ENCODE results near the gene BEAN1. TPM values are rescaled to one million over a fixed set of nuclear protein-coding genes. Genes with fewer than 3 reads are reported as not detected.
A peak's percentile ranks its signal among the peaks of the same experiment; 100 is the strongest.

The BEAN1 gene
- total and polyA plus RNA-seq, 9 of the 15 experiments (the other 6 are each of a cell fraction or from before 2014, with no cell fraction given), result not detected

DNA sequence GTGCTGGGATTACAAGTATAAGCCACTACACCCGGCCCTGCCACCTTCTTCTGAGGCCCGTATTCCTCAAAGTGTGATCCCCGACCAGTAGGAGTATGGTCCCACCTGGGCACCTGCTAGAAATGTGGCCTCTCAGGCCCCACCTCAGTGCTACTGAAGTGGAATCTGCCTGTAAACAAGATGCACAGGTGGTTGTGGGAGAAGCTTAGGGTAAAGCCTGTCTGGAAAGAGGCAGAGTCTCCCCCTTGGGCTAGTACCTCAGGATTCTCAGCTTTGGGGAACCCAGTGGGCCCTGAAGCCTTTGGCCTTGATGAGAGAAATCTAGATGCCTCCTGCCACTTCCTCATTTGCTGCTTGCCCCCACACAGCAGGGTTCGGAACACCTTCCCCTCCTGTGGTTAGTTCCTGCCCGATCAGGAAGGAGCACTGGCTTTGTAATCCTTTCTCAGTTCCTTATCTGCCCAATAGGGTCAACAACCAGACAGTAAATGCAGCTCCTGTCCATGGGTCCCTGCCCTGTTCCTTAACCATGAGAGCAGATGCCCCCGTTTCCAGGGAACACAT, 97.6 kb downstream of the BEAN1 start (continued):
- TF ChIP-seq BMI1 (IDR thresholded peaks at IDR 0.05; ENCODE audit: low read length) (no peak), KHSRP (IDR thresholded peaks at IDR 0.05) (no peak), ETV1 (tag; conservative IDR thresholded peaks at IDR 0.05; ENCODE audit: low read depth) (0 out of 2 replicates have a peak, but pooled peaks have one; percentile 38), SMARCE1 (IDR thresholded peaks at IDR 0.05) (peak; percentile 83), CBFA2T2 (conservative IDR thresholded peaks at IDR 0.05) (peak; percentile 72), HNRNPK (IDR thresholded peaks at IDR 0.05; ENCODE audit: low read depth, low read length, poor library complexity, severe bottlenecking) (no peak), ZNF444 (CRISPR knock-in tag; IDR thresholded peaks at IDR 0.05) (no peak), KLF16 (IDR thresholded peaks at IDR 0.05) (peak; percentile 87), HMG20A (CRISPR knock-in tag; conservative IDR thresholded peaks at IDR 0.05) (no peak), EHMT2 (IDR thresholded peaks at IDR 0.05) (no peak), ERF (CRISPR knock-in tag; IDR thresholded peaks at IDR 0.05) (no peak), TBL1XR1 (IDR thresholded peaks at IDR 0.05; ENCODE audit: low read length in 2 of 2) (peak in 1 of 2 experiments; percentile 64; a peak in 1 of 4 replicates), NELFE (IDR thresholded peaks at IDR 0.05; ENCODE audit: insufficient read depth, insufficient read length) (no peak), NR4A1 (CRISPR knock-in tag; IDR thresholded peaks at IDR 0.05) (no peak), NR4A1 (tag; IDR thresholded peaks at IDR 0.05) (no peak), ZNF263 (CRISPR knock-in tag; IDR thresholded peaks at IDR 0.05; ENCODE audit: borderline replicate concordance) (peak; percentile 89), ZNF347 (CRISPR knock-in tag; IDR thresholded peaks at IDR 0.05; ENCODE audit: low read depth) (no peak), ELF1 (tag; IDR thresholded peaks at IDR 0.05) (peak; percentile 67; the same call in 1 of the 2 replicates), POLR2AphosphoS5 (IDR thresholded peaks at IDR 0.05; ENCODE audit: control insufficient read depth, insufficient read depth, low read depth, low read length) (peak; percentile 39; the same call in 1 of the 2 replicates), RAD21 (CRISPR knock-in tag; conservative IDR thresholded peaks at IDR 0.05 in 1 of 2, IDR thresholded peaks at IDR 0.05 in 1 of 2) (peak in 1 of 2 experiments; percentile 24; a peak in 1 of 4 replicates), EP300 (IDR thresholded peaks at IDR 0.05; ENCODE audit: low read length) (peak; percentile 54), ZNF668 (CRISPR knock-in tag; IDR thresholded peaks at IDR 0.05) (no peak), CHCHD3 (CRISPR knock-in tag; IDR thresholded peaks at IDR 0.05) (no peak), CREB1 (IDR thresholded peaks at IDR 0.05) (no peak), CREB1 (CRISPR knock-in tag; IDR thresholded peaks at IDR 0.05) (no peak)
- TF ChIP-seq, protein P1, sequence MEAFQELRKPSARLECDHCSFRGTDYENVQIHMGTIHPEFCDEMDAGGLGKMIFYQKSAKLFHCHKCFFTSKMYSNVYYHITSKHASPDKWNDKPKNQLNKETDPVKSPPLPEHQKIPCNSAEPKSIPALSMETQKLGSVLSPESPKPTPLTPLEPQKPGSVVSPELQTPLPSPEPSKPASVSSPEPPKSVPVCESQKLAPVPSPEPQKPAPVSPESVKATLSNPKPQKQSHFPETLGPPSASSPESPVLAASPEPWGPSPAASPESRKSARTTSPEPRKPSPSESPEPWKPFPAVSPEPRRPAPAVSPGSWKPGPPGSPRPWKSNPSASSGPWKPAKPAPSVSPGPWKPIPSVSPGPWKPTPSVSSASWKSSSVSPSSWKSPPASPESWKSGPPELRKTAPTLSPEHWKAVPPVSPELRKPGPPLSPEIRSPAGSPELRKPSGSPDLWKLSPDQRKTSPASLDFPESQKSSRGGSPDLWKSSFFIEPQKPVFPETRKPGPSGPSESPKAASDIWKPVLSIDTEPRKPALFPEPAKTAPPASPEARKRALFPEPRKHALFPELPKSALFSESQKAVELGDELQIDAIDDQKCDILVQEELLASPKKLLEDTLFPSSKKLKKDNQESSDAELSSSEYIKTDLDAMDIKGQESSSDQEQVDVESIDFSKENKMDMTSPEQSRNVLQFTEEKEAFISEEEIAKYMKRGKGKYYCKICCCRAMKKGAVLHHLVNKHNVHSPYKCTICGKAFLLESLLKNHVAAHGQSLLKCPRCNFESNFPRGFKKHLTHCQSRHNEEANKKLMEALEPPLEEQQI (IDR thresholded peaks at IDR 0.05), result no peak
- TF ChIP-seq, protein P2, sequence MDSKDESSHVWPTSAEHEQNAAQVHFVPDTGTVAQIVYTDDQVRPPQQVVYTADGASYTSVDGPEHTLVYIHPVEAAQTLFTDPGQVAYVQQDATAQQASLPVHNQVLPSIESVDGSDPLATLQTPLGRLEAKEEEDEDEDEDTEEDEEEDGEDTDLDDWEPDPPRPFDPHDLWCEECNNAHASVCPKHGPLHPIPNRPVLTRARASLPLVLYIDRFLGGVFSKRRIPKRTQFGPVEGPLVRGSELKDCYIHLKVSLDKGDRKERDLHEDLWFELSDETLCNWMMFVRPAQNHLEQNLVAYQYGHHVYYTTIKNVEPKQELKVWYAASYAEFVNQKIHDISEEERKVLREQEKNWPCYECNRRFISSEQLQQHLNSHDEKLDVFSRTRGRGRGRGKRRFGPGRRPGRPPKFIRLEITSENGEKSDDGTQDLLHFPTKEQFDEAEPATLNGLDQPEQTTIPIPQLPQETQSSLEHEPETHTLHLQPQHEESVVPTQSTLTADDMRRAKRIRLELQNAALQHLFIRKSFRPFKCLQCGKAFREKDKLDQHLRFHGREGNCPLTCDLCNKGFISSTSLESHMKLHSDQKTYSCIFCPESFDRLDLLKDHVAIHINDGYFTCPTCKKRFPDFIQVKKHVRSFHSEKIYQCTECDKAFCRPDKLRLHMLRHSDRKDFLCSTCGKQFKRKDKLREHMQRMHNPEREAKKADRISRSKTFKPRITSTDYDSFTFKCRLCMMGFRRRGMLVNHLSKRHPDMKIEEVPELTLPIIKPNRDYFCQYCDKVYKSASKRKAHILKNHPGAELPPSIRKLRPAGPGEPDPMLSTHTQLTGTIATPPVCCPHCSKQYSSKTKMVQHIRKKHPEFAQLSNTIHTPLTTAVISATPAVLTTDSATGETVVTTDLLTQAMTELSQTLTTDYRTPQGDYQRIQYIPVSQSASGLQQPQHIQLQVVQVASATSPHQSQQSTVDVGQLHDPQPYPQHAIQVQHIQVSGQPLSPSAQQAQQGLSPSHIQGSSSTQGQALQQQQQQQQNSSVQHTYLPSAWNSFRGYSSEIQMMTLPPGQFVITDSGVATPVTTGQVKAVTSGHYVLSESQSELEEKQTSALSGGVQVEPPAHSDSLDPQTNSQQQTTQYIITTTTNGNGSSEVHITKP (IDR thresholded peaks at IDR 0.05; ENCODE audit: partially characterized antibody), result no peak

Data from K562 (cell line).